OCI-LY3 (cell line): Measurements from ENCODE around the gene DENND1A.

Source experiments
- CTCF ChIP-seq: fragments of 200-600, 300-600 bp; sonication (generic); IDR thresholded peaks from 2 replicates; pipeline ENCODE4 v1.5.1; 2014; ENCODE audit warnings: antibody characterized with exemption, low read length, low read depth
- EZH2phosphoT487 ChIP-seq: fragments of 200-600 bp; shearing (Covaris generic); IDR thresholded peaks from 2 replicates; pipeline ENCODE4 v1.6.1; 2018; ENCODE audit warnings: antibody characterized with exemption, mixed run types, low read depth

- no peak for TF ChIP-seq CTCF
- no peak for TF ChIP-seq EZH2phosphoT487
These were observed 284.8 kb downstream of the DENND1A start for GRCh38 chr9:123645126-123645525.
